ENCODE data around the gene ZNF784. TPM values are rescaled to one million over a fixed set of nuclear protein-coding genes. Genes with fewer than 3 reads are reported as not detected.

The ZNF784 gene
- total and polyA plus RNA-seq, 10 of the 15 experiments (the other 5 are each of a cell fraction or from before 2014, with no cell fraction given): 0.10 to 5.2 (median 1.8) TPM

- TF ChIP-seq ZNF687 (IDR thresholded peaks at IDR 0.05): no peak
Measured at GRCh38 chr19:55611300-55611982, 12.9 kb downstream of the ZNF784 start (continued).

- no peak overlapping the region for H3K9ac ChIP-seq (ENCODE audit: control insufficient read depth, insufficient read depth, low read length)
- no peak overlapping the region for H3K4me2 ChIP-seq (ENCODE audit: control insufficient read depth, insufficient read depth)
- POLR2A ChIA-PET: interaction anchor here (1.2 kb wide), 1 partner anchor 10 kb away, joined by 3 read pairs; the partner anchor contains the start of gene FIZ1
- no peak for ATAC-seq
- peaks cover 31% of the 10 kb centered on the region for H3K79me2 ChIP-seq (ENCODE audit: control insufficient read depth, insufficient read depth, low read length)
- SMC1A ChIA-PET (ENCODE audit: uncharacterized antibody, unreplicated experiment): no interaction called here
- H4K20me1 ChIP-seq (ENCODE audit: control insufficient read depth, insufficient read depth): peaks cover 3% of the 10 kb centered on the region; the same call in 1 of the 2 replicates
- intact Hi-C loops (cut with micrococcal nuclease; ENCODE audit: unreplicated experiment): no loop called here
- BruUV-seq (replicated peaks): no TSS peak
- no peak for FAIRE-seq
- H3K9me3 ChIP-seq (replicated peaks; ENCODE audit: control insufficient read depth, insufficient read depth, low read length): peaks cover 2% of the 10 kb centered on the region; the same call in 1 of the 3 replicates
- H3K36me3 ChIP-seq (ENCODE audit: control insufficient read depth in 2 of 2, insufficient read depth in 2 of 2, low read length in 1 of 2): peaks cover 0 to 12% of the 10 kb centered on the region in 2 experiments
- 88% methylated on average over 5 of the region's 5 CpGs for WGBS (ENCODE audit: insufficient coverage, insufficient replicate concordance, low lambda C conversion rate, missing lambda C conversion rate)
- H3K27ac ChIP-seq (ENCODE audit: control insufficient read depth, insufficient read depth): no peak overlapping the region
- peaks cover 7% of the 10 kb centered on the region for H3K4me1 ChIP-seq (ENCODE audit: control insufficient read depth, insufficient read depth, low read length)
- in situ Hi-C loops (cut with MboI): no loop called here
- no peak overlapping the region for H2AFZ ChIP-seq (ENCODE audit: control insufficient read depth, low read depth, low read length)
- no peaks in the 10 kb centered on the region for H3K27me3 ChIP-seq (replicated peaks in 1 of 2; ENCODE audit: control insufficient read depth in 2 of 2, insufficient read depth in 2 of 2, low read length in 1 of 2)
- TF ChIP-seq CHD1 (IDR thresholded peaks at IDR 0.05; ENCODE audit: low read depth, low read length) (no peak), IKZF2 (IDR thresholded peaks at IDR 0.05) (no peak), BRCA1 (IDR thresholded peaks at IDR 0.05; ENCODE audit: low read depth, low read length) (no peak), BHLHE40 (IDR thresholded peaks at IDR 0.05; ENCODE audit: borderline replicate concordance in 1 of 2, low read depth in 2 of 2, low read length in 1 of 2) (no peak)
- RAD21 ChIA-PET (ENCODE audit: unreplicated experiment): no interaction called here
- CTCF ChIA-PET: interaction anchor here (0.7 kb wide), 1 partner anchor 125 kb away, joined by 3 read pairs; no protein-coding TSS in a partner anchor
- DNase-seq (ENCODE audit: low read depth, low spot score): no peak
- no peak overlapping the region for H3K4me3 ChIP-seq
Measured at GRCh38 chr19:55609326-55609725, 15.0 kb downstream of the ZNF784 start.
